IPS-11a (cell line): ENCODE data around the gene OXNAD1.

Experiments
- H3K4me3 ChIP-seq: one replicate; pipeline ENCODE4 v1.5.1; 2013; ENCODE audit warnings: low read depth, low read length, control low read depth

Gene OXNAD1

DNA sequence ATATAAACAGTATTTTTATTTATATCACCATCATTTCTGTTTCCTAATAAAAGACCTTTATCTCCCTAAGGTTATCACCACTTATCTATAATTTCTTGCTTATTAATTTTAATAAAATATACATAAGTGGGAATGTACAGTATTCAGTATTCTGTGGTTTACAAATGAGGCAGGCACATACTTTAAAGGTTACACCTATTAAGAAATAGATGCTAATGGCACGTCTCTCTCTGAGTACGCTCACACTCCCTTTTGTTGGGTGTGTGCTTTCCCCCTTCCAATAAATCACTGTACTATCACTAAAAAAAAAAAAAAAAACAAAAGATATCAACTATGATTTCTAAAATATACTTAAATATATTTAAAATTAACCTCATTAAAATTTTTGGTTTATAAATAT lies 8.9 kb downstream of the OXNAD1 start:
- no peak overlapping the region for H3K4me3 ChIP-seq

DNA sequence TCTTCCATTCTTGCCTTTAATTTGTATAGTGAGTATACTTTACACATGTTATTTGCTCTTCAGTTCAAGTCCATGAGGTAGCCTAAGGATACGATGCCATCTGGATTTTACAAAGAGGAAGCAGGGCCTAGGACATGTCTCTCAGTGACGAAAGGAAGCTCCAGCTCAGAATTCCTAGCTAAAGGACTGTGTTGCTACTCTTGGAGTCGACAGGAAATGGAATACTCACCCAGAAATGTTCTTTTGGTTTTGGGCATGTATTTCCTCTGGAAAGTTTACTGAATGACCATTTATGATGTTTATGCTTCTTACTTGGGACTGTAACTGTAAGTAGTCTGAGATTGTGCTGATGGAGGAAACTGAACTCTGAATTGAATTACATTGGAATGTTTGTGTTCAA lies 12.5 kb downstream of the OXNAD1 start:
- no peak overlapping the region for H3K4me3 ChIP-seq

DNA sequence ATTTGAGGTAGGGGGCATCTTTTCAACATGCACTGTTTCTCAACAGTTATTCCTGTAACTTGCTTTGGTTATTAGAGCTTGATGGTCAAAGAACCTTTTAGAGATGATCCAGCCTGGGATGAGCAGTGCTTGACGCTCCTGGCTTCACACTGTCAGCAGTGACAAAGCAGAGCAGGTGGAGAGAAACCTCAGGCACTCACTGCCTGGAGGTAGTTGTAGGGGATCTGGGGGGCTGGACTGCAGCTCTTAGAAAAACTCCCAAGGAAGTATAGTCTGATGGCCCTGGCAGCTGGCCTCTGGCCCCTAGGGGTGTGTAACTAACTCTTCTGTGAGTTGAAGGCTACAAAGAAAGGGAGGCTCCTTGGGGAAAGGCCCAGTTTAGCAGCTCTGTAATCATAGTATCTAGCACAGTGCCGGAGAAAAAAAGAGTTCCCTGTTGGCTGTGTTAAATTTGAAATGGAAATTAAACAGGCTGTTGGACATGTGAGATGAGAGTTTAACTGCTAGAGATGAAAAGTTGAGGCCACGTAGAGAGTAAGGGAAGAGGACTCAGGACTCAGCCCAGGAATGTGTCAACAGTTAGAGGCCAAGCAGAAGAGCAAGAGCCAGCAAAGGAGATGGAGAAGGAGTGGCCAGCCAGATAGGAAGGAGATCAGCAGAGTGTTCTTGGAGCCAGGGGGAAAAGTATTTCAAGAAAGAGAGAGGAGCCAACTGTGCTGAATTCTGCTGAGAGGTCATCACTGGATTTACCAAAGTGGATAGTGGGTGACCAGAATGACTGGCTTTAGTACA lies 14.2 kb downstream of the OXNAD1 start:
- no peak overlapping the region for H3K4me3 ChIP-seq

DNA sequence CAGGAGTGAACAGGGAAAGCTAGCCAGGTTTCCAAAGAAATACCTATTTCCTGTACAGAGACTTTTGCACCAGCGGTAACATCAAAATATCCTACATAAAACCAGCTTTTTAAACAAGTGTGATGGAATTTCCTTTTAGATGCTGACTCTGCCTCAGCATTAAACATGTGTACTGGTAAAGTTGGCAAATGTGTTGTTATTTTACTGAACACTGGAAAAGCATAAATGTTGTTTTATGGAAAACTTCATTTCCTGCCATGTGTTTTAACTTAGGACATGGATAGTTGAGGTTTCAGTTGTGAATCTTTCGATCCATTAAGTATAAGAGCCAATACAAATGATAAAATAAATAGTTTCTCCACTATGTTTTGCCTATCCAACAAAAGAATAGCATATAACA lies 15.7 kb downstream of the OXNAD1 start:
- no peak overlapping the region for H3K4me3 ChIP-seq

DNA sequence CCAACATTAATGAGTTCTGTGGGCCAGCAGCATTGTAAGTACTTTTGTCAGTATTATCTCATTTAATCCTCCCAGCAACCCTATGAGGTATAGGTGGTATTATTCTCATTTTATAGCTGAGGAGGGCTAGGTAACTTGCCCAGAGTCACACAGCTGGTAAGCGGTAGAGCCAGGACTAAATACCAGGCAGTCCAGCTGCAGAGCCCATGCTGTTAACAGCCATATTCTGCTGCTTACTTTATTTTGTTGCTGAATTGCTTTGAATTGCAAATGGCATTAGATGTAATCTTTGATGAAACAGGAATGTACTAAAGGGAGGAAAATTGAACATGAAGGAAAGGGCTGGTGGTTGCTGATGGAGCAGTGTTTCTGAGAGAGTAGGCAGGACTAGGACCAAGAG lies 19.6 kb downstream of the OXNAD1 start:
- no peak overlapping the region for H3K4me3 ChIP-seq

DNA sequence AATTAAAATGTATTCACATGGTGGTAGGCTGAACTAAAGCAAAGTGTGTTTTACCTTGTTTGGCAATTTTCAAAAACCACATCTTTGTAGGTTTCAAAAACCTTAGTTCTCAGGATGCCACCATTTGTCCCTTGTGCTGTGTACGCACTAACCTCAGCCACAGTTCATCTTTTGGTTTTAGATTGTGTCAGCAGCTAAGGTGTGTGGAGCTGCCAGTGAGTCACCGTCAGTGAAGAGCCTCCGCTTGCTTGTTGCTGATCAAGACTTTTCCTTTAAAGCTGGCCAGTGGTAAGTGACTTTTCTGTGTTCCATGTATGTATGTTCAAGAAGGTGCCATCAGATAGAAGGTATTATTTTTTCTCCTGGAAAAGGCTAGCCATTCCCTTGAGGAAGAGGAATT lies 21.1 kb downstream of the OXNAD1 start:
- H3K4me3 ChIP-seq = no peak overlapping the region

DNA sequence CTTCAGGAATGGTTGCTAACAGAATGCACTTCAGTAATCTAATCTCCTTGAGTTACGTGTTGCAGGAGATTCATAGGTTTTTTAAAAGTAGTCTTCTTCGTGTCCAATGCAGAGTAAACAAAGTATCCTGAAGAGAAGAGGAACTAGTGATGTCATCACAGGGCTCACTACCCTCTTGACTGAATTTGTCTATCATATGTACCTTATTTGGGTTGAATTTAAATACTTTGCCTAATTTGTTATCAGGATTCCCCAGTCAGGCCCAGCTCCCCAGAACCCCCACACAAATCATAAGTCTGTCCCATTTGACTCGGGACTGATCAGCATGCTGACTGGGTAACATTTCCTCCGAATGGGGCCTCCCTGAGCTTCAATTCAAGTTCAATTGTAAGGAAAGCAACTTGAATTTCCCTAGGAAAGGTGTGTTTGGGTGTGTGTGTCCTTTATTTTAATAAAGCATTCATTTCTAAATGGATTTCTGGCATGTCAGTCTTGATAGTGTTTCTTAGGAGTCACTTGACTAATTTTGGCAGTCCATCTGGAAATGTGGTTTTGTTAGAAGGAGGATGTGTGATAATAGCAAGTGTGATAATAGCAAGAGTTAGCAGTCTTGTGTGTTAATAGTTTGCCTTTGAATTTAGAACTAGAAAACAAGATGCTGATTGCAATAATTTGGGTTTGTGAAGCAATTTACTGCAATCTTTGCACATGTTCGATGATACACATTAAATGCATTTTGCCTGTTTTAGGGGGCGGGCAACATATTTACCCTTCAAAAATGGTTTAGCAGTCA lies 21.9 kb downstream of the OXNAD1 start:
- no peak overlapping the region for H3K4me3 ChIP-seq

DNA sequence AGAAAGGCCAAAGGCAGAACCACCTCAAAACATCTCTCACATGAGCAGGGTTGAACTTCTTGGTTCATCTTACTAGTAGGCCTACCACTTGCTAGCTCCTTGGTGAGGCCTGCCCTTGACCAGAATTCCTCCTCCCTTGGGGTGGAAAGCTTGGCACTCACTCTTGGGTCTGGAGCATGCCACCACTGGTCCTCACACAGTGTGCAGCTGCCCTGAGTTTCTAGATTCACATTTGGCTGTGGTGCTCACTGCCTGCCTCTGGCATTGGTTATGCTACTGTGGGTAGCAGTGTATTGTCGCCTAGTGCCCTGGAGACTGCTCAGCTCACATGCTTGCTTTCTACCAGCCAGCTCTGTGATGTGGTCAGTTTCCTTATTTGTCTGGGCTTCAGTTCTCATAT lies 23.7 kb downstream of the OXNAD1 start:
- H3K4me3 ChIP-seq = no peak overlapping the region

DNA sequence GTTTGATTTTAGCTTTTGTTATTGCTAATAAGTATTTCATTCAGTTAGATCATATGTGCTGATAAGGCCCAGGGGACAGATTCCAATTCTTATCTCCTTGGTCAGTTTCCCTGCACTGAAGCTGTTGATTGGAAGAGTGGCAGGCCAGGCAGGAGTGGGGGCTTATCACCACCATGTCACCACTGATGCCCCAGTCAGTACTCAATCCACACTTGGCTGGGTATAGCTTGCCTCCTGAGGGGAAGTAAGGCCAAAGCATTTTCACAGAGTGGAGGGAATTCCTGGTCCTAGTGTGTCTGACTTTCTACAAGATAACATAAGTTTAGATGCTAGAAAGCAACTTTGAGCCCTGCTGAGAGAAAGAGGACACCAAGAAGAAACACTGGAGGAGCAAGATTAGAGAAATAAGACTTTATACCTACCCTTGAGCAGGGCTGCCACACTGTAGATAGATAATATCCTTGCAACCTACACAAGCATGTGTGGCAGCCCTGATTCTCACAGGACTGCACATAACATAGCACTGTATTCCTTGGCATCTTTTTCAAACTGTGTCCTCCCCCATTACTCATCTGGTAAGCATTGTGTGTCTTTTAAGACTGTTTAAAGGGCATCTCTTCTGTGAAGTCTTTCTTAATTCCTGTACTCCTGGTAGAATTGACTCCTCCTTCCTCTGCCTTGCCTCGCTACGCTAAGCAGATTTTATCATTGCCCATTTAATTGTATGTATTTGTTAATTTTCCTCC lies 24.3 kb downstream of the OXNAD1 start:
- no peak overlapping the region for H3K4me3 ChIP-seq

DNA sequence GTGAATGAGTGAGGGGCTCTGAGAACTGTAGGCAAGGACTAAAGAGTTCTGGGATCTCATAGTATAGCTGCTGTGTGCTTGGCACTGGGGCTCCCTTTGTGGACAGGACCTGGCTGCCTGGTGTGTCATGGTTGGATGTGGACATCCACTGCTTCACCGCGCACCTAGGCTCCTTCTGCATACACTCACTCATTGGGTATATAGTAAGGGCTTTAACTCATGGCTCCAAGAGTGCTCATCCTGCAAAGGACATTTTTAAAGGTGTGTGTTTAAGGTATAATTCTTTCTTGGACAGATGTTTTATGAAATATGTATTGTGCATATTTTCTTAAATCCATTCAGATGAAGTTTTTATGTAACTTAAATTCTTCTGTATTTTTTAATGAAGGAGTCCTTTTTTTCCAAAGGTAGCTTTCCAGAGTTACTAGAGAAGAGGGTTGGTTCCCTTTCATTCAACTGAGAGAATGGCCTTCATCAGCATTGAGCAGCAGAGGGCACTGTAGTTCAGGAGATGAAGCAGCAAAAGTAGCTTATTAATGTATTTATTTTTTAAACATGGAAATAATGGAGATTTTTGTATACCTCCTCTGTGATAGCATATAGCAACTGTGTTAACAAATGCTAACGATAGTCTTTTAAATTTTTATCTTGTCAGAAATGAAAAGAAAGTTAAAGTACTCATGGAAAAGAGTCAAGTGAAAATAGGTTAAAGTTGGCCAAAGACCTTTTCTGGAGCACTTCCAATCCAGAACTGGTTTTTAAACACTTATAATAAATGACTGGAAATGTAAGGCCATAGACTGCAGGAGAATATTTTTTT lies 25.2 kb downstream of the OXNAD1 start:
- no peak overlapping the region for H3K4me3 ChIP-seq

DNA sequence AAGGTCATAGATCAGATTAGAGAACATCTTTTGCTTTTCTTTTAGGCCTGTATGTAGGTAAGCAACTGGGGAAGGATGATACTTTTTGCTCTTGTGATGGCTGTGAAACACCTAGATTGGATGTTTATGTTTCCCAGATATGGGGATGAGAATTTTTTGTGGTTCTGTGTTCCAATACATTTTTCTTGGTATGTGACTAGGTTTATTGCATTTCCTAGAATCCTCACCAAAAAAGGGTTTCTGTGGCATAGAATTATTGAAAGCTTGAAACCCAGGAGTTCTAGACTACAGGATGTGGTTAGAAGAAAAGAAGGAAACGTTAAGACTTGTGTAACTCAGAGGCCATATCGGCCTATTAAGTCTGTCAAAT lies 25.8 kb downstream of the OXNAD1 start:
- no peak overlapping the region for H3K4me3 ChIP-seq

DNA sequence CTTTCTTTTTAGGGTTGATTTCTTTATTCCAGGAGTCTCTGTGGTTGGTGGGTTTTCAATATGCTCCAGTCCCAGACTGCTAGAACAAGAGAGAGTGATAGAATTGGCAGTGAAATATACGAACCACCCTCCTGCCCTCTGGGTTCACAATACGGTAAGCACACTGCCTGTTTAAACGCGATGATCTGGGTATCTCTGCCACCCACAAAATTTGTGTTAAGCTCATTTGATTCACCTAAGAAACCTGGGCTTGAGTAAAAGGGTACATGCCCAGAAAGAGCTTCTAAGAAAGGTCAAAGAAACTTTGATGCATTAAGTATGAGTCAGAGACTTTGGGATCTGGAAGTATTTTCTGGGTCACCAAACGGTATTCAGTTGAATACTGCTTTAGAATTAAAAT lies 29.8 kb downstream of the OXNAD1 start:
- no peak overlapping the region for H3K4me3 ChIP-seq

DNA sequence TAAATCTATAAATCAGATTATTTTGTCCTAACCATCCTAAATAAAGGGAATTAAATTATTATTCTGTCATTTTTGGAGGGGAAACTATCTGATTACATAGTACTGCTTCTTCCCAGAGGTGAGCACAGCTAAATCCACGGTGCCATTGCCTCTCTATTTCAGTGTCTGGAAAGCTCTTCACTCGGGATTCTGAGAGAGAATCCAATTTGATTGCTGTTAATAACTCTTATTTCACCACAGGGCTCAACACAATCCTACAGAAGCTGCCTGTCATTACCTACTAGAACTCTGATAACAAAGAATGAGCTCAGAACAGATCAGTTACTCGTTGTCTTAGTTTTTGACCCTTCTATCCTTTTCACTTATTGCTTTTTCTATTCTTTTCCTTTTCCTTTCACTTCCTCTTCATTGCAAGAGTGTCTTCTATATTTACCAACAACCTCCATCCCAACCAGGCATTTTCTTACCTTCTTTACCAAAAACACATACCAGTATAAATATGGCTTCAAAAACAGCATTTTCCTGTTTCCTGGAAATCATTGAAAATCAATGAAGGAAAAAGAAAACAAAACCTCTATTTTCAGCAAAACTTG lies 30.4 kb downstream of the OXNAD1 start:
- no peak overlapping the region for H3K4me3 ChIP-seq

DNA sequence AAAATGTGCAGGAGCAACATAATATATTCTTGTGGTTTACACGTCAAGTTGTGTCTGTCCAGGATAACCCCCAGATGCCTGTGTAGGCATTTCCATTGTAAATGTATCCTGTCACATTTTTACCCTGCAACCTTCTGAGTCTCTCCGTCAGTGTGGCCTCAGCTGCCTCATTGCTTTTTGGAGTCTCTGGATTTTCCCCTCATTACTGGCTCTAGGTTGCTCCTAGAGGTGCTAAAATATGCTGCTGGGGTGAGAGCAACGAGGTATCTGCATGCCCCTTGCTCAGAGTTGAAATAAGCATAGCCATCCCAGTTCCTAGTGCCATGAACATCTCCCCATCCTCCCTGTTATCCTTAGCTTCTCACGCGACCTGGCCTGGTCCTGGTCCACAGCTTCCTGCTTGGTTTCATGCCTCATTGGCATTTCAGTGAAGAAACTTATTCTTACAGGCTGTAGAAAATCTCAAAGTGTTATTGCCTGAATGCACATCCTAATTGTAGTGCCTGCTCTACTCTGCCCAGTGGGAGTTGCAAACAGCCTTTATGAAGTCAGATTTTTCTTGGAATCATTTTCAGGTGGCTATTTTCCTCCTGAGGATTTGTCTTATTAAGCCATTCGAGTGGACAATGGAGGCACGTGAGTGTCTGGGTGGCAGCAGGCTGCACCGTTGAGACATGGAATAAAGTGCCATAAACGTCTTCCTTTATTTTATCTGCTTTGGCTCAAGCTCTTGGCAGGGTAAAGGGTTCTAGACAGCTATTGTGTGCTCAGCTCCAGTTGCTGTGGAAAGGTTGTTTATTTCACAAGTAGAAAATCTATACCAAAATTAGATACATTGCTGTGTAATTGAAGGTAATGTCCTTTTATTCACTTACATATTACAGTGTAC lies 33.2 kb downstream of the OXNAD1 start:
- H3K4me3 ChIP-seq = no peak overlapping the region

DNA sequence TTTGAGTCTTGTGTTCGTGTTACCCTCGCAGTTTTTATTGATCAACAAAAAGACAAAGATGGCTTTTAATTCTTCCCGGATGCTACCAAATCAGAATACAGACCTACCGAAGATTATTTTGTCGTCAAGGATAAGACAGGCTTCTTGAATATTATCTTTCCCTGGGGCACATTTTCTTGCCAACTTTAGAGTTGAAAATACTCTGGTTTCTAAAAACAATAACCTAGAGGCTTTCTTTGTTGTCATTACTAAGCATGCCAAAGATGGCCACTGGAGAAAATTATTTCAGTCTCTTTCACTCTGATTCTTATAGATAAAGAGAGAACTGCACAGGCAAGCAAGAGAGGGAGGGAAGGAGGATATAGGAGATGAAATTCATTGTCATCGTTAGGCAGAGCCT lies 33.9 kb downstream of the OXNAD1 start:
- no peak overlapping the region for H3K4me3 ChIP-seq

DNA sequence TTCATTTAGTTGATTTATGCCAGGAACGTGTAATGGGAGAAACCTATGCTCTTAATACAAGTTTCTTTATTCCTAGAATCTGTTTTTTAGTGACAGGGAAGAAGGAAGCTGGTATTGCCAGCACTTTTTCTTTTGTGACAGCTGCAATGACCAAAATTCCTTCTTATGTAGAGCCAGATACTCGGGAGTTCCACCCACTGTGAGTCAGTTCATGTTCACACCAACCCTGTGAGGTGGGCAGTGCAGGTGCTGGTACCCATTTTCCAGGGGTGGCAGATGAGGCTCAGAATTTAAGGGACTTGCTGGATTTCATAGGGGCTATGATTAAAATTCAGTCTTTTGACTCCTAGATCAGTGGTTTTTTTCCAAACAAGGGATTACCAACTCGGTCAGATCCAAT lies 34.7 kb downstream of the OXNAD1 start:
- no peak overlapping the region for H3K4me3 ChIP-seq

DNA sequence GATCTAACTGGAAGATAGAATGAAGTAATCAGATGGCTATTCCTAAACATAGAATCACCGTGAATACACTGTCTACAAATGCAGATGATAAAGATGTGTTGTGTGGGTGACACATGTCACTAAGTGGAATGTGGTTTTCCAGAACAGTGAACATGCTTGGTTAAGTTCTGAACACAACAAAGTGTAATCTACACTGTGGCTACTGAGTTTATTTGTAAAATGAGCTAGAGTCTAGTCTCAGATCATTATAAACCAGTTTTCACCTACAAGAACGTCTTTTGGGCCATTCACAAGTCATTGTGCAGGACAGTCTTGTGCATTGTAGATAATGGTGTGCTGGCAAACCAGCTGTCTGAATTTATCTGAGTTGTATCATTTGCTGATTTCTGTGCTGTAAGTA lies 35.3 kb downstream of the OXNAD1 start:
- H3K4me3 ChIP-seq = no peak overlapping the region

DNA sequence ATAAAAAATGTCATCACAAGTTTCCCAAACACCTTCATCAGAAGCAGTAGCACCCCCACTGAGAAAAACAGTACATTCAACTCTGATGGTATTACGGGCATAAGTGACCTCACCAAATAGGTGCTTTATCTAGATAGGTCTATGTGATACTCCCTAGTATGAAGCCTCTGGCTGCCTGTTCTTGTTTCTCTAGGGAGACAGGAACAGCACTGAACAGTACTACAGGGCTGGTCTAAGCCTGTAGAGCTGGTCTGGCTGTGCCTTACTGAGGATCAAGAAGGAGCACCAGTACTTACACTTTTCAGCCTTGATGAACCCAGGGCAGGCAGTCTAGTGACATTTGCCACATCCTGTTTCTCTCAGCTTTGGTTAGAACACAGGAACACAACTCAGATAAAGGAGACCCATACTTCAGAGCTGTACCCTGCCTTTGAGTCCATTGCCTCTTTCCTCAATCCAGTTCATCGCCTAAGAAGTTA lies 35.9 kb downstream of the OXNAD1 start:
- no peak overlapping the region for H3K4me3 ChIP-seq

DNA sequence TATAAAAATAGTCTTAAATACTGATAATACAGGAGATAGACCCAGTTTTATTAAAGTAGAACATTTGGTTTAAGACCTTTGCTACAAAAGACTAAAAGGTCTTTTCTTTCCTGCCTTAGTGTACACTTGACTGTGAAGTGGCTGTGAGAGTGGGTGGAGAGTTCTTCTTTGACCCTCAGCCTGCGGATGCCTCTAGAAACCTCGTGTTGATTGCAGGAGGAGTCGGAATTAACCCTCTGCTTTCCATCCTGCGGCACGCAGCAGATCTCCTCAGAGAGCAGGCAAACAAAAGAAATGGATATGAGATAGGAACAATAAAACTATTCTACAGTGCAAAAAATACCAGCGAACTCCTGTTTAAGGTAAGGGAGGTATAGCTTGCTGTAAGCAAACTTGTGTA lies 36.5 kb downstream of the OXNAD1 start:
- no peak overlapping the region for H3K4me3 ChIP-seq
